ENCODE data around the gene BCDIN3D.

Gene BCDIN3D

DNA sequence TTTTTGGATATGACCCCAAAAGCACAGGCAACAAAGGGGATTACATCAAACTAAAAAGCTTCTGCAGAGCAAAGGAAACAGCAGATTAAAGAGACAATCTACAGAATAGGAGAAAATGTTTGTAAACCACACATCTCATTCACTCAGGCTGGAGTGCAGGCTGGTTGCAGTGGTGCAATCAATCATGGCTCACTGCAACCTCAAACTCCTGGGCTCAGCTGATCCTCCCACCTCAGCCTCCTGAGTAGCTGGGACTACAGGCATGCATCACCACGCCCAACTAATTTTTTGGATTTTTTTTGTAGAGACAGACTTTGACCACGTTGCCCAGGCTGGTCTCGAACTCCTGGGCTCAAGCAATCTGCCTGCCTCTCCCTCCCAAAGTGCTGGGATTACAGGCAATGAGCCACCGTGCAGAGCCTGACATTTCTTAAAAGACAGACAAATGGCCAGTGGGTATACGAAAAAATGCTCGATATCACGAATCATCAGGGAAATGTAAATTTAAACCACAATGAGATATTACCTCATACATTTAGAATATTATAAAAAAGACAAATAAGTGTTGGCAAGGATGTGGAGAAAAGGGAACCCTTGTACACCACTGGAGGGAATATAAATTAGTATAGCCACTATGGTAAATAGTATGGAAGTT lies 24.5 kb downstream of the BCDIN3D start:
- TF ChIP-seq JUND (IDR thresholded peaks at IDR 0.05; ENCODE audit: low read depth): no peak
- in situ Hi-C loops (cut with HindIII; ENCODE audit: low pct_unique_long_range_greater_than_20kb, low sequenced_read_pairs): no loop called here
- DNase-seq (ENCODE audit: low read depth in 1 of 2, low spot score in 1 of 2): no peak

DNA sequence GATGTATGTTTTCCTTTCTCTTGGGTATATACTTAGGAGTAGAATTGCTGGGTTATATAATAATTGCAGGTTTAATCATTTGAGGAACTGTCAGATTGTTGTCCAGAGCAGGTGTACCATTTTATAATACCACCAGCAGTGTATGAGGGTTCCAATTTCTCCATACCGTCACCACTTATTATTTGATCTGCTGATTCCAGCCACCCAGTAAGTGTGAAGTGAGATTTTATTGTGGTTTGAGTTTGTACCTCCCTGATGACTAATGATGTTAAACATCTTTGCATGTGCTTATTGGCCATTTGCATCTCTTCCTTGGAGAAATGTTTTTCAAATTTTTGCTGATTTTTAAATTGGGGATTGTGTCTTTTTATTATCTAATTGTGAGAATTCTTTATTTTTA lies 29.8 kb downstream of the BCDIN3D start:
- no peak for DNase-seq (ENCODE audit: low read depth in 1 of 2, low spot score in 1 of 2)

DNA sequence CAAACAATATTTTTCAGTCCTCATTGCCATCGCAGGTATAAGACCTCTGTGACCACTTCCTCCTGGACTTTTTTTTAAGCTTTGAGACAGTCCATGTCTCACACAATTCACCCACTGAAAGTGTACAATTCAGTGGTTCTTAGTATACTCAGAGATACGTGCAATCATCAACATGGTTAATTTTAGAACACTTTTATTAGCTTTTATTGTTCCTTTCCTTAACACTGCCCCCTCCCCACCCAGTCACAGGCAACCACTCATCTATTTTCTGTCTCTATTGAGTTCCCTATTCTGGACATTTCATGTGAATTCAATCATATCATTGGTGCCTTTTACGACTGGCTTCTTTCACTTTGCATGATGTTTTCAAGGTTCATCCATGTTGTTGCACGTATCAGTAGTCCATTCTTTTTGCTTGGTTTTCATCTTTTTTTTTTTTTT lies 30.9 kb downstream of the BCDIN3D start:
- DNase-seq (ENCODE audit: low read depth in 1 of 2, low spot score in 1 of 2): no peak
- no peak for TF ChIP-seq JUND (IDR thresholded peaks at IDR 0.05; ENCODE audit: low read depth)
- in situ Hi-C loops (cut with HindIII; ENCODE audit: low pct_unique_long_range_greater_than_20kb, low sequenced_read_pairs): no loop called here

More for the DNA sequence above, 29.8 kb downstream of the BCDIN3D start:
- in situ Hi-C loops (cut with HindIII; ENCODE audit: low pct_unique_long_range_greater_than_20kb, low sequenced_read_pairs): no loop called here
- TF ChIP-seq JUND (IDR thresholded peaks at IDR 0.05; ENCODE audit: low read depth): no peak

DNA sequence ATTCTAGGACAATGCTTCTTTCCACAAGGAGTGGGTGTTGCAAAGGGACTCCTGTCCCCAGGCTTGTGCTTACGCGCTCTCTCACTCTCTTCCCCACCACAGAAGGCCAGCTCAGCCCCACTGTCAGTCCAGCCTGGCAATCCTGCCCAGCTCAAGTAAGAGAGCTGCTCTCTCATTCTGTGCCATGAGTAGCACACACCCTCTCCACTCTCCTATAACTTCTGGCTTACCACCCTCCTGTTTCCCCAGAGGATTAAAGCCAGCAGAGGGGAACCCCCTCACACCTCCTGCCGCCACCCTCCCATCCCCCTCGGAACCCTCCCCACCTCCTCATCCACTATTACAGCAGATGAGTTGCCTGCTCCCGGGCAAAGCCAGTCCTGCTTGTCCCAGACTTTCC lies 31.8 kb downstream of the BCDIN3D start:
- in situ Hi-C loops (cut with HindIII; ENCODE audit: low pct_unique_long_range_greater_than_20kb, low sequenced_read_pairs): no loop called here
- TF ChIP-seq JUND (IDR thresholded peaks at IDR 0.05; ENCODE audit: low read depth): no peak
- DNase-seq (ENCODE audit: low read depth in 1 of 2, low spot score in 1 of 2): no peak

DNA sequence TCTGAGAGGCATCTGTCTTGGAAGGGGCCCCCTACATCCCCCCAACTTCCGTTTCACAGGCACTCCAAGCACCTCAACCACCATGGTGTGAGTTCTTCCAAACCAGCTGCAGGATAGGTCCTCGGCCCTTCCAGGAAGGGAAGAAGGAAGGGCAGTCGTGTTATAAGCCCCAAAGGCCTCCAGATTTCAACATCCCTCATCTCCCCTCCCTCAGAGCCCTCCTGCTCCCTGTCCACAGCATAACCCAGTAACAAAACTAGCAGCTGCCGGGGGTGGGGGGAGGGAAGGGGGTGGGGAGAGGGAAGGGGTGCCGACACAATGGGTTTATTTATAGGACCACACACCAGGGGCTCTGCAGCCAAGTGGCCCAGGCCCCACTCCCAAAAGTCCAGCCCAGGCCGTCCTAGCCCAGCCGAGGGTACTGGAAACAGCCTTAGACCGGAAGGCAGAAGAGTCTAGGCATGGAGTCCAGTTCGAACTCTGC lies 33.0 kb downstream of the BCDIN3D start:
- in situ Hi-C loops (cut with HindIII; ENCODE audit: low pct_unique_long_range_greater_than_20kb, low sequenced_read_pairs): no loop called here

DNA sequence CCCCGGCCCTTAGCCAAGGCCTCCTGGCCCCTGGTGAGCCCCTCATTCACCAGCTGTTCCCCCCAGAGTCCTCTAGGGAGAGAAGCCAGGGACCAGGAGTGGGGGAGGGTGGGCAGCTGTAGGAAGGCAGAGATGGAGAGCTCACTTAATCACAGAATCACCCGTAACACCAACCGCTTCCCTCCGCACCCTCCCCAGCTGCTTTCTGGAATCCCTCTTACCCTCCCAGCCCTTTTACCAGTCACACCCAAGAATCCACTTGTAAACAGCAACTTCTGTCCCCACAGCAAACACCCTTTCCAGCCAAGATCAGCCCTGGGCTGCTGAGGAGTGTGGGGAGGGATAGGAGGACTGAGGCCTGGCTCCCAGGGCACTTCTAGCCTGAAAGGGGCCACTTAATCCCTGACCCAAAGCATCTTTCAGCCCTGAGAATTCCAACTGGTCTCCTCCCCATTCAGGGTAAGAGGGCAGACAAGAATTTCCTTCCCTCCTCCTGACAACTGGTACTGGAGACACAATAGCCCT lies 33.5 kb downstream of the BCDIN3D start:
- DNase-seq (ENCODE audit: low read depth in 1 of 2, low spot score in 1 of 2): no peak
- in situ Hi-C loops (cut with HindIII; ENCODE audit: low pct_unique_long_range_greater_than_20kb, low sequenced_read_pairs): no loop called here
- no peak for TF ChIP-seq JUND (IDR thresholded peaks at IDR 0.05; ENCODE audit: low read depth)

More for the DNA sequence above, 33.0 kb downstream of the BCDIN3D start:
- DNase-seq (ENCODE audit: low read depth in 1 of 2, low spot score in 1 of 2): no peak
- TF ChIP-seq JUND (IDR thresholded peaks at IDR 0.05; ENCODE audit: low read depth): no peak

DNA sequence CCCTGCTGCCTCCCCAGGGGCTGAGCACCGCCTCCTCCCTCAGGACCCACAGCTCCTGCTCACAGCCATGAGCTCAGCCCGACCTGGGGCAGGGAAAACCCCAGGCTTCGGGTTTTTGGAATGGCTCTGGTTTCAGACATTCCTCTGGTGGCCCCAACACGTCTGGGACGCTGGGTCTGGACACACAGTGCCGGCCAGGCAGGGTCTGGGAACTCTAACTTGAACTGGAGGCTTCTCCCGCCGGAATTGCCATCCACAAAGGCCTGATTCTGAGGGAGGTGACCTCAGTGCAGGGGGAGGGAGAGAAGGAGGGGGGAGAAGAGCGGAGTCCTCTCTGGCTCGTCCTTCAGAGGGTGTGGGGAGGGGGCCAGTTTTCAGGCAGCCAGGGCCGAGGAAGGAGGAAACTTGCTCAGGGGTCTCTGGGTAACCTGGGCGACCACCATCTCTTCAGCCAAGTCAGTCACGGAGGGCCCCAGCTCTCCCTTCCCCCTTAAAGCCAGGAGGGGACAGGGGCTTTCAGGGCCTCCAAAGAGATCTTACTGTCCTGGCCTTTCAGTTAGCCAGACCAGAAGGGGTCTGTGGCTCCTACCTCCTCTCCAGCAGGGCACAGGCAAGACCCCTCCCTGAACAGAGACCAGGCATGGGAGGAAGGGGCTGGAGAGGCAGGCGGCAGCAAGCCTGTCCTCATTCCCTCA lies 34.1 kb downstream of the BCDIN3D start:
- DNase-seq (ENCODE audit: low read depth in 1 of 2, low spot score in 1 of 2): no peak
- TF ChIP-seq JUND (IDR thresholded peaks at IDR 0.05; ENCODE audit: low read depth): no peak
- in situ Hi-C loops (cut with HindIII; ENCODE audit: low pct_unique_long_range_greater_than_20kb, low sequenced_read_pairs): no loop called here

DNA sequence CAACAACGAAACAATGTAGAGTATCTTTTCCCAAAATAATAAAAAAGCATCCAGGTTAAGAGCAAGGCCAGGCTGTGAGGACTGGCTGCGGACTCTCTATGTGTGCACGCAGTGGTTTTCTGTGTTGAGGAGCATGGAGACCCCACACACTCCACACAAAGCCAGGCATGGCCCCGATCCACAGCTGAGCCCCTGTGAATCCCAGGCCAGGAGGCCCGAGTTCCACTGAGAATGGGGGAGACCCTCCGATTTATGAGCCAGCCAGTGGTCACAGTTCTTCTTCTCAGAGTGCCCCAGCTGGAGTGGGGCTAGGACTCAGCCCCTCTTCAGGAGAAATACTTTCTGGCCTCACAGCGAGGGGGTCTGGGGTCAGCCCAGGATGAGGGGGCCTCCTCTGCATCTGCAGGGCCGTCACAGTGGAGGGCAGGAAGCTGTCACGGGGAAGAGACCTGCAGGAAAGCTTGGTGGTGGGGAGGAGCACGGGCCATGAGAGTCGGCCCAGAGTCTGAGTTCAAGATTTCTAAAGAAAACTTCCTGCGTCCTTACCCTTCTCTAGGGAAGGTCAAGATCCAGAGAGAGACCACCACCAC lies 34.8 kb downstream of the BCDIN3D start:
- no peak for DNase-seq (ENCODE audit: low read depth in 1 of 2, low spot score in 1 of 2)
- TF ChIP-seq JUND (IDR thresholded peaks at IDR 0.05; ENCODE audit: low read depth): no peak
- in situ Hi-C loops (cut with HindIII; ENCODE audit: low pct_unique_long_range_greater_than_20kb, low sequenced_read_pairs): no loop called here

DNA sequence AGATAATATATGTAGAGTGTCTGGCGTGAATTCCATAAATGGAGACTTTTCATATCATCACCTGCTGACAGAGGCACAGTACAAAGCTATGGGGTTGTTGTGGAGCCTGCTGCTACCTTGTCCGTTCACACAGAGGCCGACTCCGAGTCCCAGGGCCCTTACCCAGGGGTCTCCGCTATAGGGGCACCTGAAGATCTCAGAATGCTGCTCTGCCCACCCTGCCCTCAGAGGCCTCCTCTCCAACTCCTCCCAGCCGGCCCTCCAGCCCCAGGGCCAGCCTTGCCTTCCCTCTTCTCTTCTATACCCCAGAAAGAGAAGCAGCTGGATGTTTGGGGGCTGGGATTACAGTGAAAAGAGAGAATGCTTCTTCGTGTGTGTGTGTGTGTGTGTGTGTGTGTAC lies 36.0 kb downstream of the BCDIN3D start:
- no peak for DNase-seq (ENCODE audit: low read depth in 1 of 2, low spot score in 1 of 2)
- in situ Hi-C loops (cut with HindIII; ENCODE audit: low pct_unique_long_range_greater_than_20kb, low sequenced_read_pairs): no loop called here
- TF ChIP-seq JUND (IDR thresholded peaks at IDR 0.05; ENCODE audit: low read depth): no peak

DNA sequence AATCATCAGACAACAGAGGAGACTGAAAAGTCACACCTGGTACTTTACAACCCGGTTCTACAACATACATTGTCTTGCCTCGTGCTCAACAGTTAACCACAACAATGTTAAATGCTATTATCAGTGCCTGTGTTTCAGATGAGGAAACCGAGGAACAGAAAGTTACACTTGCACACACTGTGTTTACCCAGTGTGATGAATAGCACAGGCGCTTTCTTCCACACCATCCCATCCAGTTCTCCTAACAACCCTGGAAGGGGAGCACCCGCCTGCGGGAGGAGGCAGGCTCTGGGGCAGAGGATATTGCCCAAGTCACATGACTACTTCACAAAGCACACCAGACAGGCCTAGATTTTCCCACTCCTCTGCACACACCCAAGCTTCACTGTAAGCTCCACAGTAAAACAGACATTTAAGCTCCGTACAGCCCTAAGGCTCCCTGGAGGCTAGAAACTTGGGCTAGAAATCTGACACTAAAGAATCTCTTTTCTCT lies 36.5 kb downstream of the BCDIN3D start:
- no peak for DNase-seq (ENCODE audit: low read depth in 1 of 2, low spot score in 1 of 2)
- TF ChIP-seq JUND (IDR thresholded peaks at IDR 0.05; ENCODE audit: low read depth): no peak
- in situ Hi-C loops (cut with HindIII; ENCODE audit: low pct_unique_long_range_greater_than_20kb, low sequenced_read_pairs): no loop called here

DNA sequence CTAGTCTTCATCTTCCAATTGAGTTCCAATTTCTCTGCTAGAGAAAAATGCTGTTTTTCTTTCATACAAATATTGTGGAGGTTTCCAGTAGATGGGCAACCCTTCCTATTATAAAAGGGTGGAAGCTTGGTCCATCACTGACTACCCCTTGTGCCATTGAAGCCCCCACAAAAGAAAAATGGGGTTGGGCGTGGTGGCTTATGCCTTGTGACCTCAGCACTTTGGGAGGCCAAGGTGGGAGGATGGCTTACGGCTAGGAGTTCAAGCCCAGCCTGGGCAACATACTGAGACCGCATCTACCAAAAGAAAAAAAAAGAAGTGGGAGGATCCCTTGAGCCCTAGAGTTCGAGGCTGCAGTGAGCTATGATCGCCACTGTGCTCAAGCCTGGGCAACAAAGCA lies 37.5 kb downstream of the BCDIN3D start:
- in situ Hi-C loops (cut with HindIII; ENCODE audit: low pct_unique_long_range_greater_than_20kb, low sequenced_read_pairs): no loop called here
- TF ChIP-seq JUND (IDR thresholded peaks at IDR 0.05; ENCODE audit: low read depth): no peak
- DNase-seq (ENCODE audit: low read depth in 1 of 2, low spot score in 1 of 2): no peak

DNA sequence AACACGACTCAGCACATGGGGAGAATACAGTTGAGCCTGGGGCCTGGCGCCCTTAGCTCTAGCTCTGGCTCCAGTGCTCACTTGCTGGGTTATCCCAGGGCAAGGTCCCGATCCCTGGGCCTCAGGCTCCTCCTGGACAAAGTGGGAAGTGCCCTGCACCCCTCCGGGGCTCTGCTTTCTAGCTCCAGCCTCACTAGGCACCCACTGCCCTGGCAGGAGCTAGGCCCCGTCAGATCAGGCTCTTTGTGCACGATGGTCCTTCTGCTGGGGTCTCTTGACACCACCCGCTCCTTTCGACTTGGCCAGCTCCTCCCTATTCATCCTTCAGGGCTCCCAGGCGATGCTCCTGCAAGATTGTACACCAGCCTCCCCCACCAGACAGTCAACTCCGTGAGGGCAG lies 38.1 kb downstream of the BCDIN3D start:
- no peak for DNase-seq (ENCODE audit: low read depth in 1 of 2, low spot score in 1 of 2)
- no peak for TF ChIP-seq JUND (IDR thresholded peaks at IDR 0.05; ENCODE audit: low read depth)
- in situ Hi-C loops (cut with HindIII; ENCODE audit: low pct_unique_long_range_greater_than_20kb, low sequenced_read_pairs): no loop called here
